Thyroid gland (tissue), 4 donors: ENCODE measurements around the gene FBXO24.

Experiments
- CTCF ChIP-seq, 6 experiments: fragments of 200-600 bp in 3 of 6; fragments of 450-650 bp in 3 of 6; sonication (generic) in 3 of 6; IDR thresholded peaks; one replicate each; pipeline ENCODE4 v1.5.1; 2016 to 2019; ENCODE audit warnings: antibody characterized with exemption in 6 of 6, mild to moderate bottlenecking in 2 of 6, inconsistent platforms in 1 of 6, moderate library complexity in 1 of 6
- POLR2A ChIP-seq, 2 donors: fragments of 450-650 bp; IDR thresholded peaks; one replicate each; pipeline ENCODE4 v1.6.1; 2017; ENCODE audit warnings: antibody characterized with exemption in 2 of 2, mild to moderate bottlenecking in 2 of 2, moderate library complexity in 1 of 2

- TF ChIP-seq CTCF (IDR thresholded peaks at IDR 0.05) = no peak
- TF ChIP-seq POLR2A (IDR thresholded peaks at IDR 0.05) = no peak
Measured at GRCh38 chr7:100606313-100606712, 20.2 kb downstream of the FBXO24 start.
